ENCODE results near the gene EFNA5.

DNA sequence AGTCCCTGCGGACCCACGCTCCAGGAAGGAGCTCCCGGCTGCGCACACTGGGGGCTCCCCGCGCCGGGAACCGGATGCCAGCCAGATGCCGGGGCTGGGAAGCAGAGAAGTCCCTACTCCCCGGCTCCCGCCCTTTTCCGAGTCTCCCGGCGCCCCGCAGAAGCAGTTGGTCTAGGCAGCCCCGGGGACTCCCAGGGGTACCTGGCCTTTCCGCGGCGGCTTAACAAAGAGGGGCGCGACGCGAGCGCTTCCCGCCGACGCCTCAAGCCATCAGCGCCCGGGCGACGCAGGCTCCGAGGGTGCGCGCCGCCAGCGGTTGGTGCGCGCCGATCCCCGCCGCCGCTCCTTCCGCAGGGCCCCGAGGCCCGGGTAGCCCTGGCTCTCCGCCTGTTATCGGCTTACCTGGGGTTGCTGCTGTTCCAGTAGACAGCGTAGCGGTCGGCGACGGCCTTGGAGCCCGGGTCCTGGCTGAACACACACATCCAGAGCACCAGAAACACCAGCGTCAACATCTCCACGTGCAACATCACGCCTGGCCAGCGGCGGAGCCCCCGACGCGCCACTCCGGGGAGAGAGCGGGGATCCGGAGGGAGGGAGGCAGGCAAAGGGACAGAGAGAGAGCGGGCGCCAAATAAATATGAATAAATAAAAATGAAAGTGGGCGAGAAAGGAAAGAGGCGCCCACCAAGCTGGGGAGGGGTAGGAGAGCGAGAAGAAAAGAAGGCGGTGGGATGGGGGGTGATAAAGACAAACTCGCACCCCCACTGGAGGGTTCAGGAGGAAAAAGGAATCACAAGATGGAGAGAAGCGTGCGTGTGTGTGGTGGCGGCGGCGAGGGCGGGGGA, 428 bp downstream of the EFNA5 start:
- TF ChIP-seq SUZ12 (IDR thresholded peaks at IDR 0.05; ENCODE audit: extremely low read depth, insufficient read depth, insufficient read length) = no peak
- no peak for TF ChIP-seq ZNF274 (IDR thresholded peaks at IDR 0.05; ENCODE audit: low read depth, low read length)

Measured in NT2/D1 (cell line).